PFSK-1 (cell line): Measurements from ENCODE around the gene TRAPPC12.

ENCODE experiments used
- POLR2AphosphoS5 ChIP-seq: IDR thresholded peaks from 2 replicates; pipeline ENCODE4 v1.6.1; 2012; ENCODE audit warnings: low read depth, mild to moderate bottlenecking, control low read depth, low read length, moderate library complexity
- SIN3A ChIP-seq: IDR thresholded peaks from 2 replicates; pipeline ENCODE4 v1.6.1; 2012; ENCODE audit warnings: mild to moderate bottlenecking, low read length, moderate library complexity, borderline replicate concordance; ENCODE audit not compliant: insufficient read depth
- TAF1 ChIP-seq: IDR thresholded peaks from 2 replicates; pipeline ENCODE4 v1.6.1; 2012; ENCODE audit warnings: low read length, control low read depth, borderline replicate concordance; ENCODE audit not compliant: insufficient read depth
- TF ChIP-seq, protein P1 (sequence below), 2 experiments: IDR thresholded peaks; 2 replicates each; pipeline versions ENCODE4 v1.6.1 to v1.8.0; 2011 to 2012; ENCODE audit warnings: low read depth in 2 of 2, low read length in 2 of 2, control low read depth in 1 of 2, inconsistent platforms in 1 of 2, mild to moderate bottlenecking in 1 of 2, moderate library complexity in 1 of 2; ENCODE audit not compliant: insufficient read depth in 1 of 2

DNA sequence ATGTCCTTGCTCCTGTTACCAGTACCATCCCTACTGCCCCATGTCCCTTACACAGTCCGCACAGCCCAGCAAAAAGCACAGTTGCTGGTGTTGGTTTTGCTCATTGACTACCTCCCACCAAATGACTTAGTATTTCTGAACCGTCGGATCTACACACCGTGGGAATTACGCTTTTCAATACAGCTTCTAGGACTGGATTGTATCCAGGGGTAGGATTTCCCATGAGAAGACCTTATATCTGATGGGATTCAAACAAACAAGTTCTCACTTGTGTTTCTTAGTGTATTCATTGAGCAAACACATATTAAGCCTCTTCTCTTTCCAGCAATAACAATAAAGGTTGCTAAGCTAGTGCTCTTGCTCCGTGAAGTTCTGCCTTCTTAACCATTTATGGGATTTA, 25.8 kb downstream of the TRAPPC12 start:
- no peak for TF ChIP-seq TAF1
- TF ChIP-seq POLR2AphosphoS5, result no peak
- TF ChIP-seq, protein P1, sequence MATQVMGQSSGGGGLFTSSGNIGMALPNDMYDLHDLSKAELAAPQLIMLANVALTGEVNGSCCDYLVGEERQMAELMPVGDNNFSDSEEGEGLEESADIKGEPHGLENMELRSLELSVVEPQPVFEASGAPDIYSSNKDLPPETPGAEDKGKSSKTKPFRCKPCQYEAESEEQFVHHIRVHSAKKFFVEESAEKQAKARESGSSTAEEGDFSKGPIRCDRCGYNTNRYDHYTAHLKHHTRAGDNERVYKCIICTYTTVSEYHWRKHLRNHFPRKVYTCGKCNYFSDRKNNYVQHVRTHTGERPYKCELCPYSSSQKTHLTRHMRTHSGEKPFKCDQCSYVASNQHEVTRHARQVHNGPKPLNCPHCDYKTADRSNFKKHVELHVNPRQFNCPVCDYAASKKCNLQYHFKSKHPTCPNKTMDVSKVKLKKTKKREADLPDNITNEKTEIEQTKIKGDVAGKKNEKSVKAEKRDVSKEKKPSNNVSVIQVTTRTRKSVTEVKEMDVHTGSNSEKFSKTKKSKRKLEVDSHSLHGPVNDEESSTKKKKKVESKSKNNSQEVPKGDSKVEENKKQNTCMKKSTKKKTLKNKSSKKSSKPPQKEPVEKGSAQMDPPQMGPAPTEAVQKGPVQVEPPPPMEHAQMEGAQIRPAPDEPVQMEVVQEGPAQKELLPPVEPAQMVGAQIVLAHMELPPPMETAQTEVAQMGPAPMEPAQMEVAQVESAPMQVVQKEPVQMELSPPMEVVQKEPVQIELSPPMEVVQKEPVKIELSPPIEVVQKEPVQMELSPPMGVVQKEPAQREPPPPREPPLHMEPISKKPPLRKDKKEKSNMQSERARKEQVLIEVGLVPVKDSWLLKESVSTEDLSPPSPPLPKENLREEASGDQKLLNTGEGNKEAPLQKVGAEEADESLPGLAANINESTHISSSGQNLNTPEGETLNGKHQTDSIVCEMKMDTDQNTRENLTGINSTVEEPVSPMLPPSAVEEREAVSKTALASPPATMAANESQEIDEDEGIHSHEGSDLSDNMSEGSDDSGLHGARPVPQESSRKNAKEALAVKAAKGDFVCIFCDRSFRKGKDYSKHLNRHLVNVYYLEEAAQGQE (IDR thresholded peaks at IDR 0.05; ENCODE audit: insufficient read depth in 1 of 2, low read depth in 2 of 2, low read length in 2 of 2), result no peak
- TF ChIP-seq SIN3A, result no peak
